ENCODE measurements around the gene DKK2.

DKK2 gene

DNA sequence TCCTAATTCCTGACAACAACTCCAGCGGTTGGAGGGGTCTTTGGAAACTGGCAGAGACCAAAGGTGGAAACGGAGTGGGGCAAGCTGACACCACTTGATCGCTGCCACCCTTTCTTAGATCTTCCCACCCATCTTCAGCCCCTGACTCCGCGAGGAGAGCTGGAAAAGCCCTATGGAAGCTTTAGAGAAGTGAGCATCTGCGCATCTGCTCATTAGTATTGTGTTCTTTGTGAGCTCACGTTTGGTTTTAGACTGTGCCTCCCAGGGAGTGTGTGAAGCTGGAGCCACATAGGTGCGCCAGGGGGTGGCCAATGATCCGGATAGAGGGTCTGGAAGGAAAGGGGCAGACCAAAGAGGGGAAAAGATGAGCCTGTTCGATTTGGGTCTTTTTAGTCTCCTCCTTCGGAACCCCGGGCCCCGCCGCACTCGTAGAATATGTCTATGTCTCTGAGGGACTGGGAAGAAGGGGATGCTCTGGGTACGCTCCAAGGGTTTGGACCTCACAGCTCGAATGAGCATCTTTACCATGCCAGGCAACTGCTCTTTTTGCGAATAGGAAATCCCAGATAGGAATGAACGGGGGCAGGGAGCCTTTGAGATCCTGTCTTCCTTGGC lies 578 bp upstream of the DKK2 start:
- Mint-ChIP-seq H3K27ac (no peak overlapping the region), H3K4me1 (peaks cover 22% of the 10 kb centered on the region), H3K27me3 (peaks cover 45% of the 10 kb centered on the region), H3K9me3 (no peaks in the 10 kb centered on the region), H3K4me3 (peak overlapping the region; percentile 38), H3K36me3 (peaks cover 2% of the 10 kb centered on the region)
- DNase-seq, result no peak
- CTCF ChIA-PET, result interaction anchor here (0.9 kb wide), 1 partner anchor 19 kb away, joined by 3 read pairs; no protein-coding TSS in a partner anchor

GRCh38 chr4:107034996-107035818 lies 906 bp downstream of the DKK2 start:
- Mint-ChIP-seq H3K27ac (no peak overlapping the region), H3K27me3 (peaks cover 45% of the 10 kb centered on the region), H3K36me3 (peaks cover 2% of the 10 kb centered on the region), H3K4me1 (peaks cover 22% of the 10 kb centered on the region), H3K9me3 (no peaks in the 10 kb centered on the region), H3K4me3 (no peak overlapping the region)
- DNase-seq, result no peak
- CTCF ChIA-PET, result no interaction called here

GRCh38 chr4:107034091-107034995 lies 1.8 kb downstream of the DKK2 start:
- Mint-ChIP-seq H3K27ac (no peak overlapping the region), H3K36me3 (peaks cover 2% of the 10 kb centered on the region), H3K4me3 (peak overlapping the region; percentile 6), H3K4me1 (peaks cover 22% of the 10 kb centered on the region), H3K27me3 (peaks cover 45% of the 10 kb centered on the region), H3K9me3 (no peaks in the 10 kb centered on the region)
- CTCF ChIA-PET, result no interaction called here
- DNase-seq, result no peak

GRCh38 chr4:107027379-107027778 lies 8.7 kb downstream of the DKK2 start:
- Mint-ChIP-seq H3K9me3 (no peaks in the 10 kb centered on the region), H3K4me1 (no peaks in the 10 kb centered on the region), H3K27ac (no peak overlapping the region), H3K27me3 (no peaks in the 10 kb centered on the region), H3K36me3 (no peaks in the 10 kb centered on the region), H3K4me3 (no peak overlapping the region)
- CTCF ChIA-PET, result no interaction called here
- DNase-seq, result no peak

DNA sequence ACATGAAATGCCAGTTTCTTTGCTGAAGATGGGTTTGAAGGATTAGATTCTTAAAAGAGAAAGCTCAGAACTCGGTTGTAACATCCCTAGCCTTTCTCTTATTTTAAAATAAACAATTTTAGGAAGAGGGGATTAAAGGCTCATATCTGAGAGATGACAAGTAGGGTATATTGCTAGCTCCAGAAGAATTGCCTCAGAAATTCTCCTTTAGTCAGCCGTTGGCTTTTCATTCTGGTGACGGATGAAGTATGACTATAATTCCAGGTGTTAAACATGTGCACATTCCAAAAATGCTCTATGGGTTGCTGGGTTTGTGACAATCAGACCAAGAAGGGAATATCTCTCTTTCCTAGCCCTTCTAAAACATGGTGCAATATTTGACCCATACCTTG lies 17.8 kb downstream of the DKK2 start:
- no peak for DNase-seq
- CTCF ChIA-PET, result interaction anchor here (1.3 kb wide), 1 partner anchor 18 kb away, joined by 3 read pairs; the partner anchor contains the start of gene DKK2
- no peaks in the 10 kb centered on the region for H3K9me3 Mint-ChIP-seq
- no peaks in the 10 kb centered on the region for H3K4me1 Mint-ChIP-seq
- no peak overlapping the region for H3K27ac Mint-ChIP-seq
- H3K36me3 Mint-ChIP-seq, result no peaks in the 10 kb centered on the region
- no peak overlapping the region for H3K4me3 Mint-ChIP-seq
- H3K27me3 Mint-ChIP-seq, result no peaks in the 10 kb centered on the region

- no peaks in the 10 kb centered on the region for H3K27me3 Mint-ChIP-seq
- no peak overlapping the region for H3K27ac Mint-ChIP-seq
- H3K4me1 Mint-ChIP-seq, result no peaks in the 10 kb centered on the region
- H3K4me3 Mint-ChIP-seq, result no peak overlapping the region
- no peaks in the 10 kb centered on the region for H3K36me3 Mint-ChIP-seq
- no peaks in the 10 kb centered on the region for H3K9me3 Mint-ChIP-seq
- CTCF ChIA-PET, result interaction anchor here (0.5 to 1.3 kb wide), 2 partner anchors 9 to 19 kb away, joined by 3 to 4 read pairs; partner anchors contain the start of gene DKK2
- DNase-seq, result no peak
Observed at GRCh38 chr4:107017443-107018343, 18.4 kb downstream of the DKK2 start.

DNA sequence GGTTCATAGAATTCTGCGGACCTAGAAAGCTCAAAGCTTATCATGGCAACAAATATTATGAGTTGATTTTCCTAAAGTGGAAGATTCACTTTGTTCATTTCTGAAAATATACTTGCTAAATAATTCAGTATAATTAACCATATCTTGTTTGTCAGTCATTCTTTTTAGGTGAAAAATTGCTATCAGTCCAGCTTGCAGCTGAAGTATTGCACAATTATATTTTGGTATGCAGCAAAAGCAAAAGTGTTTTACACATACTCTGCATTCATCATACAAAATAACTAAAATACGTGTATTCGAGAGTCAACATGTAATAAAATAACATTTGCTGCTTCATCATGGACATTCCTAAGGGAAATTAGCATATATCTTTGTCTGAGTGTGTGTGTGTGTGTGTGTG lies 24.8 kb downstream of the DKK2 start:
- H3K4me1 Mint-ChIP-seq, result no peaks in the 10 kb centered on the region
- no peak for DNase-seq
- H3K27ac Mint-ChIP-seq, result no peak overlapping the region
- CTCF ChIA-PET, result no interaction called here
- no peaks in the 10 kb centered on the region for H3K36me3 Mint-ChIP-seq
- no peaks in the 10 kb centered on the region for H3K9me3 Mint-ChIP-seq
- H3K4me3 Mint-ChIP-seq, result no peak overlapping the region
- no peaks in the 10 kb centered on the region for H3K27me3 Mint-ChIP-seq

- Mint-ChIP-seq H3K4me1 (no peaks in the 10 kb centered on the region), H3K4me3 (no peak overlapping the region), H3K27ac (no peak overlapping the region), H3K27me3 (no peaks in the 10 kb centered on the region), H3K9me3 (no peaks in the 10 kb centered on the region), H3K36me3 (no peaks in the 10 kb centered on the region)
- DNase-seq, result no peak
- CTCF ChIA-PET, result interaction anchor here (1.0 kb wide), 1 partner anchor 8 kb away, joined by 4 read pairs; no protein-coding TSS in a partner anchor
Observed at GRCh38 chr4:107009196-107009968, 26.7 kb downstream of the DKK2 start.

DNA sequence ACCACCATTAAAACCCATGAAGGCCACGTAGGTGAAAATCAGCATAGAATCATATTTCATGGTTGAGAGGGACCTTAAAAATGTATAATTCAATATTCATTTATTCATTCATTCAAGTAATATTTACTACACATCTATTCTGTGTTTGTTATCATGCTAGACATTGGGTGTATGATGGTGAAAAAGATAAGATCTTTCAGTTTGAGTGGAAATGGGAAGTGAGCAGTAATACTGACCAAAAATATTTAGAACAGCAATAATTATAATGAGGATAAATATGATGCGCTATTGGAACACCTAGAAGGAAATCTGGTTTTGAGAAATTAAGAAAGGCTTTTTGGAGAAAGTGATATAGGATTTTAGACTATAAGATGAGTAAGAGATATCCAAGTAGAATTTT lies 28.0 kb downstream of the DKK2 start:
- Mint-ChIP-seq H3K27me3 (no peaks in the 10 kb centered on the region), H3K4me1 (no peaks in the 10 kb centered on the region), H3K4me3 (no peak overlapping the region)

DNA sequence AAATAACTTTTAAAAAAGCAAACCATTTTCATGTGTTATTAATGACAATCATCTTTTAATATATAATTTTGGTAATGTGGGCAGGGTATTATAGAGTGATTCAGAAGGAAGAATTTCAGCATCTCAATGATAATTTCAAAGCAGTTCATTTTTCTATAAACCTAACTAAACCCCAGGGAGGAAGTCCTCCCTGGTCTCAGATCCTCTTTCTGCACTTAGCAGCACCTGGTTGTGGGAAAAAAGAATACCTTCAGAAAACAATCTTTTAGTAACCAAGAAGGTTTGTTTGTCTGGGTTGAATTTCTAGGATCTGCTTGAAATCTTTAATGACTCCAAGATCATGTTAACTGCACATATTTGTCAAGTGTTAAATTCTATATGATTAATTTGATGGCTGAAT lies 29.9 kb downstream of the DKK2 start:
- CTCF ChIA-PET, result no interaction called here
- H3K27ac Mint-ChIP-seq, result no peak overlapping the region
- DNase-seq, result no peak
- no peaks in the 10 kb centered on the region for H3K27me3 Mint-ChIP-seq
- H3K36me3 Mint-ChIP-seq, result no peaks in the 10 kb centered on the region
- H3K4me3 Mint-ChIP-seq, result no peak overlapping the region
- H3K4me1 Mint-ChIP-seq, result no peaks in the 10 kb centered on the region
- H3K9me3 Mint-ChIP-seq, result no peaks in the 10 kb centered on the region

More for the DNA sequence above, 28.0 kb downstream of the DKK2 start:
- CTCF ChIA-PET, result no interaction called here
- Mint-ChIP-seq H3K9me3 (no peaks in the 10 kb centered on the region), H3K36me3 (no peaks in the 10 kb centered on the region), H3K27ac (no peak overlapping the region)
- DNase-seq, result no peak

- no peaks in the 10 kb centered on the region for H3K27me3 Mint-ChIP-seq
- H3K4me3 Mint-ChIP-seq, result no peak overlapping the region
- no peak for DNase-seq
- CTCF ChIA-PET, result no interaction called here
- H3K4me1 Mint-ChIP-seq, result no peaks in the 10 kb centered on the region
- H3K36me3 Mint-ChIP-seq, result no peaks in the 10 kb centered on the region
- no peaks in the 10 kb centered on the region for H3K9me3 Mint-ChIP-seq
- no peak overlapping the region for H3K27ac Mint-ChIP-seq
Observed at GRCh38 chr4:106996490-106996889, 39.6 kb downstream of the DKK2 start.

GRCh38 chr4:106993827-106994226 lies 42.3 kb downstream of the DKK2 start:
- no peaks in the 10 kb centered on the region for H3K4me1 Mint-ChIP-seq
- no peak for DNase-seq
- H3K9me3 Mint-ChIP-seq, result no peaks in the 10 kb centered on the region
- H3K27me3 Mint-ChIP-seq, result no peaks in the 10 kb centered on the region
- CTCF ChIA-PET, result no interaction called here
- no peaks in the 10 kb centered on the region for H3K36me3 Mint-ChIP-seq
- H3K27ac Mint-ChIP-seq, result no peak overlapping the region
- no peak overlapping the region for H3K4me3 Mint-ChIP-seq

DNA sequence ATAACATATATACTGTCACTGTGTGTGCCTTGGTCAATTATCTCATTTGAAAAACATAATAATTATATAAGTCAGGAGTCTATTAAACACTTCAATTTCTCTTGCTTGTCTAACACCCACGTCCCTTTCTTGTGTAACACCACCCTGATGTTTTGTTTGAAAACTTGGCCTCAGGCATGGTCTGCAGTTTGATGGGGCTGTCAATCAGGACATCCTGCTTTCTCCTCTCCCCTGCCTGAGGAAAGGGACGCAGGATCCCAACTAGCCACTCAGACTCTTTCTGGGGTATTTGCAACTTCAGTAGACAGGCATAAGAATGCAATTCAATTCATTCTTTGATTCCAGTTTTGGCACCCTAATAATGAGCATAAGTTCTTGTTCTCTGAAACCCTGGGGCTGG lies 48.8 kb downstream of the DKK2 start:
- CTCF ChIA-PET, result no interaction called here
- H3K9me3 Mint-ChIP-seq, result no peaks in the 10 kb centered on the region

More for the DNA sequence above, 48.8 kb downstream of the DKK2 start:
- H3K27ac Mint-ChIP-seq, result no peak overlapping the region
- no peak for DNase-seq
- peaks cover 4% of the 10 kb centered on the region for H3K27me3 Mint-ChIP-seq
- no peaks in the 10 kb centered on the region for H3K36me3 Mint-ChIP-seq
- no peak overlapping the region for H3K4me3 Mint-ChIP-seq
- H3K4me1 Mint-ChIP-seq, result no peaks in the 10 kb centered on the region

All from activated naive CD4-positive, alpha-beta T cell treated with anti-CD3 and anti-CD28 coated beads, Interleukin-2, amount 10 ng/mL, durations not matched to agents 7 days and 5 days (primary cell).